H9 (cell line): ENCODE data around the gene TBC1D24. TPM values are rescaled to one million over a fixed set of nuclear protein-coding genes. Genes with fewer than 3 reads are reported as not detected.

ENCODE experiments used
- DNase-seq: peaks from one replicate; pipeline ENCODE4 v3.0.0-alpha.2; 2017
- H2AFZ ChIP-seq: one replicate; pipeline ENCODE4 v1.6.1; 2013; ENCODE audit warnings: mild to moderate bottlenecking, low read length, control low read depth, moderate library complexity
- H2AK5ac ChIP-seq: 2 replicates; pipeline ENCODE4 v1.6.1; 2013; ENCODE audit warnings: low read length, control low read depth, mixed read lengths; ENCODE audit not compliant: insufficient read length
- H2BK120ac ChIP-seq: one replicate; pipeline ENCODE4 v1.6.1; 2013; ENCODE audit warnings: low read depth, mild to moderate bottlenecking, low read length, control low read depth, inconsistent platforms; ENCODE audit not compliant: poor library complexity, severe bottlenecking
- H2BK12ac ChIP-seq: 2 replicates; pipeline ENCODE4 v1.6.1; 2013; ENCODE audit warnings: low read length, control low read depth, mixed read lengths, low read depth; ENCODE audit not compliant: insufficient read length
- H2BK15ac ChIP-seq: 2 replicates; pipeline ENCODE4 v1.6.1; 2013; ENCODE audit warnings: low read depth, low read length, control low read depth
- H2BK20ac ChIP-seq: one replicate; pipeline ENCODE4 v1.6.1; 2013; ENCODE audit warnings: low read depth, mild to moderate bottlenecking, low read length, control low read depth, inconsistent platforms; ENCODE audit not compliant: poor library complexity, severe bottlenecking
- H2BK5ac ChIP-seq: 2 replicates; pipeline ENCODE4 v1.6.1; 2013; ENCODE audit warnings: low read length, control low read depth, mixed read lengths; ENCODE audit not compliant: insufficient read length
- H3K14ac ChIP-seq: 2 replicates; pipeline ENCODE4 v1.6.1; 2013; ENCODE audit warnings: low read length, control low read depth; ENCODE audit not compliant: insufficient read depth
- H3K18ac ChIP-seq: 2 replicates; pipeline ENCODE4 v1.6.1; 2013; ENCODE audit warnings: low read depth, mild to moderate bottlenecking, mixed read lengths, low read length, control low read depth; ENCODE audit not compliant: insufficient read length
- H3K23ac ChIP-seq: 2 replicates; pipeline ENCODE4 v1.6.1; 2013; ENCODE audit warnings: low read length, control low read depth, mixed read lengths, low read depth; ENCODE audit not compliant: insufficient read length
- H3K23me2 ChIP-seq: 2 replicates; pipeline ENCODE4 v1.6.1; 2013; ENCODE audit warnings: low read depth, mild to moderate bottlenecking, mixed read lengths, low read length, control low read depth; ENCODE audit not compliant: insufficient read length, poor library complexity, severe bottlenecking
- H3K27ac ChIP-seq: 2 replicates; pipeline ENCODE4 v1.5.1; 2013; ENCODE audit warnings: low read length, control low read depth, mixed read lengths, low read depth; ENCODE audit not compliant: insufficient read length
- H3K27me3 ChIP-seq: 2 replicates; pipeline ENCODE4 v1.6.1; 2013; ENCODE audit warnings: low read length, control low read depth, inconsistent platforms; ENCODE audit not compliant: insufficient read depth
- H3K4ac ChIP-seq: 2 replicates; pipeline ENCODE4 v1.6.1; 2013; ENCODE audit warnings: low read depth, mild to moderate bottlenecking, control low read depth, inconsistent platforms, low read length, moderate library complexity
- H3K4me1 ChIP-seq: 2 replicates; pipeline ENCODE4 v1.6.1; 2013; ENCODE audit warnings: low read length, control low read depth, inconsistent platforms; ENCODE audit not compliant: insufficient read depth
- H3K4me2 ChIP-seq: 2 replicates; pipeline ENCODE4 v1.6.1; 2013; ENCODE audit warnings: low read length, control low read depth, mixed read lengths; ENCODE audit not compliant: insufficient read length, insufficient read depth
- H3K56ac ChIP-seq: 2 replicates; pipeline ENCODE4 v1.6.1; 2013; ENCODE audit warnings: low read depth, mild to moderate bottlenecking, mixed read lengths, low read length, control low read depth; ENCODE audit not compliant: insufficient read length
- H3K79me1 ChIP-seq: 2 replicates; pipeline ENCODE4 v1.6.1; 2013; ENCODE audit warnings: low read depth, mild to moderate bottlenecking, moderate library complexity, low read length, control low read depth, inconsistent platforms; ENCODE audit not compliant: insufficient read depth, poor library complexity, severe bottlenecking
- H3K79me2 ChIP-seq: 2 replicates; pipeline ENCODE4 v1.6.1; 2013; ENCODE audit warnings: low read length, control low read depth, inconsistent platforms; ENCODE audit not compliant: insufficient read depth
- H3K9ac ChIP-seq: 2 replicates; pipeline ENCODE4 v1.6.1; 2013; ENCODE audit warnings: low read length, control low read depth, mixed read lengths; ENCODE audit not compliant: insufficient read length; ENCODE audit errors: extremely low read depth
- H3K9me3 ChIP-seq: one replicate; pipeline ENCODE4 v1.6.1; 2013; ENCODE audit warnings: low read depth, low read length, inconsistent platforms; ENCODE audit not compliant: control insufficient read depth
- H3T11ph ChIP-seq: one replicate; pipeline ENCODE4 v1.6.1; 2013; ENCODE audit warnings: mild to moderate bottlenecking, low read length, control low read depth, inconsistent platforms
- H4K20me1 ChIP-seq: one replicate; pipeline ENCODE4 v1.6.1; 2013; ENCODE audit not compliant: control insufficient read depth, insufficient read length, insufficient read depth
- H4K5ac ChIP-seq: 2 replicates; pipeline ENCODE4 v1.6.1; 2013; ENCODE audit warnings: low read depth, mild to moderate bottlenecking, mixed read lengths, low read length, control low read depth; ENCODE audit not compliant: insufficient read length
- H4K8ac ChIP-seq: replicated peaks from 2 replicates; pipeline ENCODE4 v1.6.1; 2013; ENCODE audit warnings: low read length, control low read depth, mixed read lengths, low read depth; ENCODE audit not compliant: insufficient read length
- H4K91ac ChIP-seq: 2 replicates; pipeline ENCODE4 v1.6.1; 2013; ENCODE audit warnings: low read depth, mild to moderate bottlenecking, moderate library complexity, mixed read lengths, low read length, control low read depth; ENCODE audit not compliant: insufficient read length
- H3K27ac Mint-ChIP-seq, 3 experiments: 2 replicates in 2 of 3; 3 replicates in 1 of 3; pipeline ENCODE4 v1.8.0; 2020 to 2021; ENCODE audit warnings: mixed read lengths in 3 of 3, mild to moderate bottlenecking in 1 of 3, moderate library complexity in 1 of 3
- H3K27me3 Mint-ChIP-seq: 2 replicates; pipeline ENCODE4 v1.8.0; 2021; ENCODE audit warnings: low read depth, mild to moderate bottlenecking, moderate library complexity, mixed read lengths
- H3K36me3 Mint-ChIP-seq, 3 experiments: 2 replicates in 2 of 3; 3 replicates in 1 of 3; pipeline ENCODE4 v1.8.0; 2020 to 2021; ENCODE audit warnings: low read depth in 3 of 3, mixed read lengths in 3 of 3; ENCODE audit not compliant: insufficient read depth in 1 of 3
- H3K4me1 Mint-ChIP-seq, 2 experiments: 2 replicates each; pipeline ENCODE4 v1.8.0; 2020; ENCODE audit warnings: mixed read lengths in 2 of 2
- H3K4me3 Mint-ChIP-seq, 2 experiments: 2 replicates in 1 of 2; 3 replicates in 1 of 2; pipeline ENCODE4 v1.8.0; 2020 to 2021; ENCODE audit warnings: mild to moderate bottlenecking in 2 of 2, mixed read lengths in 2 of 2, moderate library complexity in 1 of 2
- H3K9me3 Mint-ChIP-seq, 2 experiments: 2 replicates in 1 of 2; 3 replicates in 1 of 2; pipeline ENCODE4 v1.8.0; 2020; ENCODE audit warnings: mild to moderate bottlenecking in 2 of 2, mixed read lengths in 2 of 2, moderate library complexity in 1 of 2
- CTCF ChIP-seq: fragments of 200-600 bp; sonication (generic); conservative IDR thresholded peaks from 3 replicates; pipeline ENCODE4 v1.8.0; 2021; ENCODE audit warnings: antibody characterized with exemption, mild to moderate bottlenecking
- WGBS: extraction: QIAGEN DNeasy Blood & Tissue Kit; methylation state at CpG from one replicate; pipeline ENCODE4 v1.1.7; 2013; ENCODE audit warnings: missing lambda C conversion rate, low lambda C conversion rate, mixed read lengths; ENCODE audit not compliant: insufficient read length; ENCODE audit errors: extremely low coverage; 5-methylcytosine and 5-hydroxymethylcytosine counted together
- total RNA-seq: library from RNA; stranded (reverse); gene quantifications from 2 replicates; pipeline ENCODE4 v1.2.1, GENCODE V29; 2021

The TBC1D24 gene
- total RNA-seq, 1 experiment from 2014 or later: 19.0 TPM

GRCh38 chr16:2487903-2488531, 13.1 kb downstream of the TBC1D24 start:
- TF ChIP-seq CTCF: no peak
- no peak overlapping the region for H2BK12ac ChIP-seq
- H4K5ac ChIP-seq: no peak overlapping the region
- no peaks in the 10 kb centered on the region for H3K23me2 ChIP-seq
- no peak overlapping the region for H3K23ac ChIP-seq
- no peak overlapping the region for H2BK120ac ChIP-seq
- no peaks in the 10 kb centered on the region for H3K79me2 ChIP-seq
- no peak overlapping the region for H3K9ac ChIP-seq
- H3K14ac ChIP-seq: no peak overlapping the region
- peaks cover 9 to 15% of the 10 kb centered on the region in 2 experiments for H3K4me1 Mint-ChIP-seq
- no peak overlapping the region for H4K91ac ChIP-seq
- H3K4me2 ChIP-seq: no peak overlapping the region
- H2BK5ac ChIP-seq: no peak overlapping the region
- H3K4ac ChIP-seq: no peak overlapping the region
- no peak overlapping the region for H3K18ac ChIP-seq
- no peaks in the 10 kb centered on the region for H3K4me1 ChIP-seq
- no peaks in the 10 kb centered on the region for H3K36me3 Mint-ChIP-seq
- whole genome bisulfite sequencing: no CpG with 5 or more reads among the region's 15 CpGs
- H3K79me1 ChIP-seq: no peaks in the 10 kb centered on the region
- H4K20me1 ChIP-seq: no peaks in the 10 kb centered on the region
- no peak for DNase-seq
- no peaks in the 10 kb centered on the region for H3K9me3 ChIP-seq
- no peak overlapping the region for H2BK20ac ChIP-seq
- H3K27me3 Mint-ChIP-seq: no peaks in the 10 kb centered on the region
- no peak overlapping the region for H2AK5ac ChIP-seq
- no peaks in the 10 kb centered on the region for H3K9me3 Mint-ChIP-seq
- H2BK15ac ChIP-seq: no peak overlapping the region
- H4K8ac ChIP-seq: no peak overlapping the region
- H3K27ac ChIP-seq: no peak overlapping the region
- no peak overlapping the region for H3K56ac ChIP-seq
- no peak overlapping the region for H3K4me3 Mint-ChIP-seq
- H3K27me3 ChIP-seq: no peaks in the 10 kb centered on the region
- H3K27ac Mint-ChIP-seq: no peak overlapping the region
- H2AFZ ChIP-seq: no peak overlapping the region
- no peak overlapping the region for H3T11ph ChIP-seq
